GM13977 (cell line): Measurements from ENCODE around the gene CACNA2D1.

Experiments used
- DNase-seq: peaks from one replicate; pipeline ENCODE4 v3.0.0; 2012; ENCODE audit warnings: low spot score
- in situ Hi-C: fragments of 300-500 bp; cut with MboI; formaldehyde crosslinking; loops from one replicate; pipeline ENCODE4 v1.12.0; 2022; ENCODE audit warnings: low sequenced_read_pairs, low pct_unique_long_range_greater_than_20kb, mixed read lengths, inconsistent platforms; ENCODE audit not compliant: unreplicated experiment
- TF ChIP-seq, protein P1 (sequence below): IDR thresholded peaks from 2 replicates; pipeline ENCODE4 v1.5.1; 2012; ENCODE audit warnings: mild to moderate bottlenecking, control low read depth; ENCODE audit not compliant: insufficient read depth; ENCODE audit errors: extremely low read depth, missing control alignments

CACNA2D1 gene

DNA sequence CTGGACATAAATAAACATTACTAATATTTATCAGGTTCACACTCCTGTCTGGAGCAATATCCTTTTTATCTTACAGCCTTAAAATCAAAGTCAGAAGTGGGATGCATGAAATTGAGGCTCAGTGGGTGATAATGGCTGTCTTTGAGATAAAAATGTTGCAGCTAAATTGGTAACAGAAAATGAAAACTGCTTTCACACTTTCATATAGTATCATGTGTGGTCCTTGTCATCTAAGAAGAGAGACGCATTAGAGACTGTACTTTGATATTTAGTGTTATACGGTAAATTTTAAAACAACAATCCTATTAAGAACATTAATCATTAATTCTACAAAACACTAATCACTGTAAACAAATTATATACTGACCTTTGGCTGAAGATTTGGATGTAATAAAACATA, 438.5 kb downstream of the CACNA2D1 start:
- in situ Hi-C loops, result no loop called here
- TF ChIP-seq, protein P1, sequence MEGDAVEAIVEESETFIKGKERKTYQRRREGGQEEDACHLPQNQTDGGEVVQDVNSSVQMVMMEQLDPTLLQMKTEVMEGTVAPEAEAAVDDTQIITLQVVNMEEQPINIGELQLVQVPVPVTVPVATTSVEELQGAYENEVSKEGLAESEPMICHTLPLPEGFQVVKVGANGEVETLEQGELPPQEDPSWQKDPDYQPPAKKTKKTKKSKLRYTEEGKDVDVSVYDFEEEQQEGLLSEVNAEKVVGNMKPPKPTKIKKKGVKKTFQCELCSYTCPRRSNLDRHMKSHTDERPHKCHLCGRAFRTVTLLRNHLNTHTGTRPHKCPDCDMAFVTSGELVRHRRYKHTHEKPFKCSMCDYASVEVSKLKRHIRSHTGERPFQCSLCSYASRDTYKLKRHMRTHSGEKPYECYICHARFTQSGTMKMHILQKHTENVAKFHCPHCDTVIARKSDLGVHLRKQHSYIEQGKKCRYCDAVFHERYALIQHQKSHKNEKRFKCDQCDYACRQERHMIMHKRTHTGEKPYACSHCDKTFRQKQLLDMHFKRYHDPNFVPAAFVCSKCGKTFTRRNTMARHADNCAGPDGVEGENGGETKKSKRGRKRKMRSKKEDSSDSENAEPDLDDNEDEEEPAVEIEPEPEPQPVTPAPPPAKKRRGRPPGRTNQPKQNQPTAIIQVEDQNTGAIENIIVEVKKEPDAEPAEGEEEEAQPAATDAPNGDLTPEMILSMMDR, result no peak

DNA sequence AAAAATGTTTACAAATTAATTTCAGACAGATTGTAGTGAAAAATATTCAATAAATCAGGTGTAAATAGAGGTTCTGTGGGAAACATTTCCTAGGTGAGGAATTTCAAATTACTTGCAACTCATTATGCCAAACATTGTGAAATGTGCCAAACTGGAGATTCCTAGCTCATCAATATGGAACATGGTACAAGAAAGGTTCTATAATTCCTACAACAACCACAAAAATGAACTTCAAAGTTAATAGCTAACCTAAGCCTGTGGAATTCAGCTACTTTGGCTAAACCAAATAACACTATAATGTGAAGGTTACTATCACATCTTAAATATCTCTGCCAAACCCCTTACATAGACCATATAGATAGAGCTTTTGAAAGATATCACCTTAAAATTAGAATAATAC, 450.4 kb downstream of the CACNA2D1 start:
- no peak for DNase-seq
- TF ChIP-seq, protein P1, result no peak
- in situ Hi-C loops, result no loop called here

More for the DNA sequence above, 438.5 kb downstream of the CACNA2D1 start:
- no peak for DNase-seq

DNA sequence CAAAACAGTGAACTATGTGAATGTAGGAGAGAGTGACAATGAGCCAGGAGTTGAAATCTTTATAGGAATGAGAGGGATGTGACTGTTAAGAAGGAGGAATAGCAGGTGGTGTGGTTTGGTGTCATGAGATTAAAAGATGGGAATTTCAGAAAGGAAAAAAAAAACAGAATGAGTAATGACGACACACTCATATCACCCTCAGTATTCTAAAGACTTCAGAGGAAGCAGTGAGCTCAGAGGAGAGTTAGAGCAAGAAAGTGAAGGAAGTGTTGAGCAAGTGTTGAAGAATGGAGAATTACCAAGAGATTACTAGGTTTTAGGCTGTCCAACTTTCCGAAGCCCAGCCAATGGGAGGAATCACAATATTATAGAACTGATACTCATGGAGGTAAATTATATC, 453.2 kb downstream of the CACNA2D1 start:
- DNase-seq, result no peak
- in situ Hi-C loops, result no loop called here
- TF ChIP-seq, protein P1, result no peak

DNA sequence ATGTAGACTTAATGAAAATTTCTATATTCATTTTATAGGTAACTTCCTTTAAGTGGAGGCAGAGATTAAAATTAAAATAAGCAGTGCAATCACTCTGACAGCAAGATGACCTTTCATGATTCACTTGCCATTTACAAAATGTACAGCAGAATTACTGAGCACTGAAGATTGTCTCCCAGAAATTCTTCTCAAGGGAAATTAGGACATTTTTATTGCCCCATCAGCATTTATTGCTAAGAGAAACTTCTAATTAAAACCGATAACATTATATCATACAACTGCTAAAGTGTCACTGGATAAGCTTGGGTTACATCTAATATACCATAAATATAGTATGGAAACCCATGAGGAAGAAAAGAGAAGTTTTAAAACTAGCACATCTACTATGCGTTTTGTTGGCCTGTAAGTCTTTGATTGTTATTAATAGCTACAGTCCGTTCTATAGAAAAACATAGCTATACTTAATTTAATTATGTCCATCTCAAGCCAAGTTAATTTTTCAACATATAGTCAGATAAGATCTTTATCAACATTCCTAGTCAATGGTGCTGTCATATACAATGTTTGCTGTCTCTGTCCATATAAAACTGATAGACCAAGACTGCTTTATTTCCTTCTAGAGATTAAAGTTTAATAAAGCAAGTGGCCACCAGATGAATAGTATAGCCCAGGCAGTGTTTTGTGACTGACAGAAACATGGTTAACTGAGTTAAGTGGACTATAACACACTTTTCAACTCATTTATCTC, 456.7 kb downstream of the CACNA2D1 start:
- DNase-seq, result no peak
- in situ Hi-C loops, result no loop called here
- TF ChIP-seq, protein P1, result no peak

DNA sequence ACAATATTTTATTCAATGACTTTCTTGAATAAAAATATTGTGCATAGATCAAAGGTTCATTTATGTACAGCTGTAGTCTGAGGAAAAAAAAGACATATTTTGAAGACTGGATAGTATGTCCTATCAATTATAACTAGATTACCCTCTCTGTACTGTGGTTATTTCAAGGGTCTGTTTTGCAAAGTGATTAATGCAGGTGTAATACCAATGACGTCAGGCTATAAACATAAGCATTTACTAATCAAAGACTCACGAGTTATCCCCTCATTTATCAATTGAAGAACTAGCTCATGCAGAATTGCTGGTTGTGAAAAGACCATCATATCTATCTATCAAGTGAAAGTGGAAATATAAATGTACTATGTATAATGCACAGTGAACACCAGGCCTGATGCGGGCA, 460.2 kb downstream of the CACNA2D1 start:
- DNase-seq, result no peak
- TF ChIP-seq, protein P1, result no peak
- in situ Hi-C loops, result no loop called here

DNA sequence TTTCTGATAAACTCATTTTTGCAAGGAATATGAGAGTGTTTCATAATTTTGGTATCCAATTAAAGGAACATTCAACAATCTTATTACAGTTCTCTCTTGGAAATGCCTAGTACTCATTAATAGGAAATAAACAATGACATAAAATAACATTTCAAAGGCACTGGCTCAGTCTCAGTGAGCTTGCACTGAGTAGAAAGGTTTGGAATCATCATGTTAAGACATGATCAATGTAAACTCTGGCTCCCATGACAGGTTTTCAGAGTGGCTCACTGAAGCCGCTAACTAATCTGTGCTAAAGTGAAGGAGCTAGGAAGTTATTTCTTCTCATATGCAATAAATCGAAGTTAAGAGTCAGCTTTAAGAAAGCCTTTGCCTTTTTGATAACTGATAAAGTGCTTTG, 470.5 kb downstream of the CACNA2D1 start:
- in situ Hi-C loops, result no loop called here
- TF ChIP-seq, protein P1, result no peak
- no peak for DNase-seq

DNA sequence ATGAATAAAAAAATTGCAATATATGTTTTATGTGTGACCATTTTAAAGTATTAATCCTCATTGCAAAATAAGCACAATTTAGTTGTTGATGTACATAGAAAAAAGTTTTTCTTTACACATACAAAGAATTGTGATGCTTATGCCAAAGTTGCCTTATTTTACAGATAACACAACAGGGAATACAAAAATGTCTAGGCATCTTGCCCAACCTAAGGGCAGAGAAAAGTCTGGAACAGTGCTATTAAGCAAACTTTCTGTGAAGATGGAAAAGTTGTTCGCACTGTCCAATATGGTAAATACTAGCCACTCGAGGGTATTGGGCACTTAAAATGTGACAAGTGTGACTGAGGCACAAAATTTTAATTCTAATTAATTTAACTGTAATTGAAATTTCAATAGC, 483.6 kb downstream of the CACNA2D1 start:
- no peak for DNase-seq
- TF ChIP-seq, protein P1, result no peak
- in situ Hi-C loops, result no loop called here
